ENCODE data around the gene GCC1.

- TF ChIP-seq EZH2 (IDR thresholded peaks at IDR 0.05; ENCODE audit: low read depth) (no peak), CTCF (conservative IDR thresholded peaks at IDR 0.05) (no peak)
These were observed 950 bp upstream of the GCC1 start for GRCh38 chr7:127586346-127586745.

Measured in PC-9 (cell line).